ENCODE results near the gene HAPLN2.
A peak's percentile ranks its signal among the peaks of the same experiment; 100 is the strongest.

The HAPLN2 gene

GRCh38 chr1:156667968-156668709 lies 48.9 kb downstream of the HAPLN2 start:
- Histone ChIP-seq H2BK5ac (ENCODE audit: low read depth, low read length, poor library complexity, severe bottlenecking) (no peak overlapping the region), H3K9me3 (ENCODE audit: control insufficient read depth, low read length) (no peaks in the 10 kb centered on the region)
- 67% methylated on average over 7 of the region's 9 CpGs for WGBS

GRCh38 chr1:156668801-156669637 lies 49.8 kb downstream of the HAPLN2 start:
- WGBS: 62% methylated on average over 17 of the region's 17 CpGs

More at GRCh38 chr1:156667968-156668709, 48.9 kb downstream of the HAPLN2 start:
- peak overlapping the region; percentile 67 for H3K9ac ChIP-seq (ENCODE audit: low read length)
- H3K4ac ChIP-seq (ENCODE audit: low read depth in 1 of 2, low read length in 2 of 2): peak overlapping the region; percentile 68 to 90
- no peak for DNase-seq
- peak overlapping the region; percentile 71 for H4K91ac ChIP-seq (ENCODE audit: low read length)
- H2BK120ac ChIP-seq (ENCODE audit: low read depth, low read length): peak overlapping the region; percentile 74
- no peak overlapping the region for H2AK5ac ChIP-seq (ENCODE audit: low read length, severe bottlenecking)
- peaks cover 5% of the 10 kb centered on the region for H3K79me1 ChIP-seq (replicated peaks; ENCODE audit: low read length, poor library complexity, severe bottlenecking)
- H3K18ac ChIP-seq (ENCODE audit: low read depth in 1 of 2, low read length in 2 of 2): peak overlapping the region; percentile 65 to 97
- no peak overlapping the region for H3K23ac ChIP-seq (ENCODE audit: low read length in 2 of 2)
- H3K36me3 ChIP-seq (ENCODE audit: control insufficient read depth in 1 of 2, insufficient read depth in 2 of 2, low read depth in 1 of 2, low read length in 2 of 2): peaks cover 23 to 32% of the 10 kb centered on the region in 2 experiments
- H2AFZ ChIP-seq (ENCODE audit: low read depth, low read length): no peak overlapping the region
- no peaks in the 10 kb centered on the region for H3K27me3 ChIP-seq (ENCODE audit: control insufficient read depth in 1 of 2, insufficient read depth in 1 of 2, low read length in 2 of 2)
- peak overlapping the region in 1 of 2 experiments; percentile 69 for H3K14ac ChIP-seq (ENCODE audit: low read length in 2 of 2)
- peak overlapping the region; percentile 4 to 96 for H2BK12ac ChIP-seq (ENCODE audit: low read length in 2 of 2)
- no peak overlapping the region for H3K27ac ChIP-seq (ENCODE audit: low read length, poor library complexity, severe bottlenecking)
- no peak overlapping the region for H3K4me3 ChIP-seq (ENCODE audit: insufficient read depth in 1 of 2, low read depth in 1 of 2, low read length in 2 of 2)
- H3K4me2 ChIP-seq (ENCODE audit: low read length, poor library complexity, severe bottlenecking): no peak overlapping the region
- H3K4me1 ChIP-seq (ENCODE audit: control insufficient read depth, insufficient read depth, low read depth, low read length): peaks cover 40% of the 10 kb centered on the region
- H4K8ac ChIP-seq (ENCODE audit: low read length): peak overlapping the region; percentile 93
- no peak overlapping the region for H2BK15ac ChIP-seq (ENCODE audit: low read depth, poor library complexity, severe bottlenecking)

GRCh38 chr1:156669794-156670193 lies 50.6 kb downstream of the HAPLN2 start:
- Histone ChIP-seq H3K36me3 (ENCODE audit: control insufficient read depth in 1 of 2, insufficient read depth in 2 of 2, low read depth in 1 of 2, low read length in 2 of 2) (peaks cover 32 to 45% of the 10 kb centered on the region in 2 experiments), H2BK12ac (ENCODE audit: low read length in 2 of 2) (peak overlapping the region in 1 of 2 experiments; percentile 45), H3K9me3 (ENCODE audit: control insufficient read depth, low read length) (no peaks in the 10 kb centered on the region), H2BK15ac (ENCODE audit: low read depth, poor library complexity, severe bottlenecking) (peak overlapping the region; percentile 63), H3K27me3 (ENCODE audit: control insufficient read depth in 1 of 2, insufficient read depth in 1 of 2, low read length in 2 of 2) (no peaks in the 10 kb centered on the region), H3K4ac (ENCODE audit: low read depth in 1 of 2, low read length in 2 of 2) (no peak overlapping the region), H3K4me3 (ENCODE audit: insufficient read depth in 1 of 2, low read depth in 1 of 2, low read length in 2 of 2) (no peak overlapping the region), H3K4me1 (ENCODE audit: control insufficient read depth, insufficient read depth, low read depth, low read length) (peaks cover 40% of the 10 kb centered on the region), H3K27ac (ENCODE audit: low read length, poor library complexity, severe bottlenecking) (no peak overlapping the region), H3K4me2 (ENCODE audit: low read length, poor library complexity, severe bottlenecking) (no peak overlapping the region), H3K9ac (ENCODE audit: low read length) (no peak overlapping the region), H2AK5ac (ENCODE audit: low read length, severe bottlenecking) (peak overlapping the region; percentile 45), H4K91ac (ENCODE audit: low read length) (no peak overlapping the region), H3K18ac (ENCODE audit: low read depth in 1 of 2, low read length in 2 of 2) (peak overlapping the region in 1 of 2 experiments; percentile 51), H4K8ac (ENCODE audit: low read length) (no peak overlapping the region), H3K23ac (ENCODE audit: low read length in 2 of 2) (peak overlapping the region in 1 of 2 experiments; percentile 74), H2BK5ac (ENCODE audit: low read depth, low read length, poor library complexity, severe bottlenecking) (no peak overlapping the region), H3K14ac (ENCODE audit: low read length in 2 of 2) (no peak overlapping the region), H2AFZ (ENCODE audit: low read depth, low read length) (no peak overlapping the region), H2BK120ac (ENCODE audit: low read depth, low read length) (no peak overlapping the region), H3K79me1 (replicated peaks; ENCODE audit: low read length, poor library complexity, severe bottlenecking) (peaks cover 10% of the 10 kb centered on the region)
- no peak for DNase-seq
- 47% methylated on average over 5 of the region's 5 CpGs for WGBS

More at GRCh38 chr1:156668801-156669637, 49.8 kb downstream of the HAPLN2 start:
- H3K4me2 ChIP-seq (ENCODE audit: low read length, poor library complexity, severe bottlenecking): no peak overlapping the region
- peak overlapping the region; percentile 43 to 94 for H2BK12ac ChIP-seq (ENCODE audit: low read length in 2 of 2)
- H3K27ac ChIP-seq (ENCODE audit: low read length, poor library complexity, severe bottlenecking): no peak overlapping the region
- H2BK15ac ChIP-seq (ENCODE audit: low read depth, poor library complexity, severe bottlenecking): peak overlapping the region; percentile 63
- peak overlapping the region in 1 of 2 experiments; percentile 4 for H3K4ac ChIP-seq (ENCODE audit: low read depth in 1 of 2, low read length in 2 of 2)
- peak overlapping the region in 1 of 2 experiments; percentile 89 for H3K14ac ChIP-seq (ENCODE audit: low read length in 2 of 2)
- no peak for DNase-seq
- no peaks in the 10 kb centered on the region for H3K9me3 ChIP-seq (ENCODE audit: control insufficient read depth, low read length)
- H3K36me3 ChIP-seq (ENCODE audit: control insufficient read depth in 1 of 2, insufficient read depth in 2 of 2, low read depth in 1 of 2, low read length in 2 of 2): peaks cover 29 to 39% of the 10 kb centered on the region in 2 experiments
- no peak overlapping the region for H3K4me3 ChIP-seq (ENCODE audit: insufficient read depth in 1 of 2, low read depth in 1 of 2, low read length in 2 of 2)
- no peaks in the 10 kb centered on the region for H3K27me3 ChIP-seq (ENCODE audit: control insufficient read depth in 1 of 2, insufficient read depth in 1 of 2, low read length in 2 of 2)
- H2AFZ ChIP-seq (ENCODE audit: low read depth, low read length): no peak overlapping the region
- peak overlapping the region in 1 of 2 experiments; percentile 71 for H3K23ac ChIP-seq (ENCODE audit: low read length in 2 of 2)
- no peak overlapping the region for H2BK120ac ChIP-seq (ENCODE audit: low read depth, low read length)
- peak overlapping the region; percentile 73 to 97 for H3K18ac ChIP-seq (ENCODE audit: low read depth in 1 of 2, low read length in 2 of 2)
- no peak overlapping the region for H2AK5ac ChIP-seq (ENCODE audit: low read length, severe bottlenecking)
- H3K9ac ChIP-seq (ENCODE audit: low read length): no peak overlapping the region
- no peak overlapping the region for H2BK5ac ChIP-seq (ENCODE audit: low read depth, low read length, poor library complexity, severe bottlenecking)
- peak overlapping the region; percentile 91 for H4K91ac ChIP-seq (ENCODE audit: low read length)
- H3K4me1 ChIP-seq (ENCODE audit: control insufficient read depth, insufficient read depth, low read depth, low read length): peaks cover 41% of the 10 kb centered on the region
- H3K79me1 ChIP-seq (replicated peaks; ENCODE audit: low read length, poor library complexity, severe bottlenecking): peaks cover 9% of the 10 kb centered on the region
- peak overlapping the region; percentile 76 for H4K8ac ChIP-seq (ENCODE audit: low read length)

GRCh38 chr1:156670359-156670758 lies 51.1 kb downstream of the HAPLN2 start:
- WGBS: 89% methylated on average over 3 of the region's 6 CpGs
- H3K14ac ChIP-seq (ENCODE audit: low read length in 2 of 2): no peak overlapping the region

More at GRCh38 chr1:156670359-156670758, 51.1 kb downstream of the HAPLN2 start:
- Histone ChIP-seq H2BK15ac (ENCODE audit: low read depth, poor library complexity, severe bottlenecking) (peak overlapping the region; percentile 15), H4K91ac (ENCODE audit: low read length) (no peak overlapping the region), H3K9ac (ENCODE audit: low read length) (no peak overlapping the region), H3K23ac (ENCODE audit: low read length in 2 of 2) (no peak overlapping the region), H4K8ac (ENCODE audit: low read length) (no peak overlapping the region), H2BK5ac (ENCODE audit: low read depth, low read length, poor library complexity, severe bottlenecking) (no peak overlapping the region), H2AK5ac (ENCODE audit: low read length, severe bottlenecking) (no peak overlapping the region), H3K4ac (ENCODE audit: low read depth in 1 of 2, low read length in 2 of 2) (no peak overlapping the region), H3K4me3 (ENCODE audit: insufficient read depth in 1 of 2, low read depth in 1 of 2, low read length in 2 of 2) (no peak overlapping the region), H2BK12ac (ENCODE audit: low read length in 2 of 2) (no peak overlapping the region), H3K4me1 (ENCODE audit: control insufficient read depth, insufficient read depth, low read depth, low read length) (peaks cover 41% of the 10 kb centered on the region), H3K4me2 (ENCODE audit: low read length, poor library complexity, severe bottlenecking) (no peak overlapping the region), H3K27me3 (ENCODE audit: control insufficient read depth in 1 of 2, insufficient read depth in 1 of 2, low read length in 2 of 2) (no peaks in the 10 kb centered on the region), H2AFZ (ENCODE audit: low read depth, low read length) (no peak overlapping the region), H3K27ac (ENCODE audit: low read length, poor library complexity, severe bottlenecking) (no peak overlapping the region), H3K18ac (ENCODE audit: low read depth in 1 of 2, low read length in 2 of 2) (no peak overlapping the region), H3K36me3 (ENCODE audit: control insufficient read depth in 1 of 2, insufficient read depth in 2 of 2, low read depth in 1 of 2, low read length in 2 of 2) (peaks cover 32 to 50% of the 10 kb centered on the region in 2 experiments), H3K79me1 (replicated peaks; ENCODE audit: low read length, poor library complexity, severe bottlenecking) (peaks cover 13% of the 10 kb centered on the region), H2BK120ac (ENCODE audit: low read depth, low read length) (no peak overlapping the region), H3K9me3 (ENCODE audit: control insufficient read depth, low read length) (no peaks in the 10 kb centered on the region)
- no peak for DNase-seq
